Smooth muscle cell (in vitro differentiated cells): ENCODE measurements around the gene TRIM65. TPM values are rescaled to one million over a fixed set of nuclear protein-coding genes. Genes with fewer than 3 reads are reported as not detected.

ENCODE experiments used
- DNase-seq: peaks from one replicate; lab custom pipeline; 2025; ENCODE audit not compliant: unreplicated experiment; lab: John Stamatoyannopoulos, UW
- H2AFZ ChIP-seq: fragments of 200-600 bp; sonication (generic); 2 replicates; pipeline ENCODE4 v1.6.0; 2016; ENCODE audit warnings: antibody characterized with exemption, low read depth, mild to moderate bottlenecking
- H3F3A ChIP-seq: fragments of 200-600 bp; sonication (generic); 2 replicates; pipeline ENCODE4 v1.6.0; 2017; ENCODE audit warnings: antibody characterized with exemption, low read depth
- H3K27ac ChIP-seq: fragments of 200-600 bp; sonication (generic); 2 replicates; pipeline ENCODE4 v1.5.1; 2016; ENCODE audit warnings: low read depth, mild to moderate bottlenecking
- H3K27me3 ChIP-seq: fragments of 200-600 bp; sonication (generic); 2 replicates; pipeline ENCODE4 v1.6.1; 2016; ENCODE audit warnings: low read depth, mild to moderate bottlenecking
- H3K36me3 ChIP-seq: fragments of 200-600 bp; sonication (generic); 2 replicates; pipeline ENCODE4 v1.5.1; 2016; ENCODE audit warnings: low read depth
- H3K4me1 ChIP-seq: fragments of 200-600 bp; sonication (generic); 2 replicates; pipeline ENCODE4 v1.5.1; 2016; ENCODE audit warnings: low read depth
- H3K4me2 ChIP-seq: fragments of 200-600 bp; sonication (generic); 2 replicates; pipeline ENCODE4 v1.6.0; 2016; ENCODE audit warnings: mild to moderate bottlenecking
- H3K4me3 ChIP-seq: fragments of 200-600 bp; sonication (generic); 2 replicates; pipeline ENCODE4 v1.5.1; 2016; ENCODE audit warnings: mild to moderate bottlenecking
- H3K79me2 ChIP-seq: fragments of 200-600 bp; sonication (generic); 2 replicates; pipeline ENCODE4 v1.6.0; 2016; ENCODE audit warnings: low read depth, mild to moderate bottlenecking
- H3K9ac ChIP-seq: fragments of 200-600 bp; sonication (generic); 2 replicates; pipeline ENCODE4 v1.6.0; 2016; ENCODE audit warnings: low read depth
- H3K9me3 ChIP-seq: fragments of 200-600 bp; sonication (generic); replicated peaks from 2 replicates; pipeline ENCODE4 v1.5.1; 2016; ENCODE audit warnings: low read depth
- H4K20me1 ChIP-seq: fragments of 200-600 bp; sonication (generic); 2 replicates; pipeline ENCODE4 v1.6.0; 2016; ENCODE audit warnings: low read depth
- WGBS: methylation state at CpG from one replicate; pipeline ENCODE4 v1.1.7; 2016; ENCODE audit warnings: low lambda C conversion rate; 5-methylcytosine and 5-hydroxymethylcytosine counted together
- polyA plus RNA-seq: library from polyadenylated mRNA; unstranded; fragments of >200 nt; fragmentation: Nextera tagmentation; extraction: Ambion mirVana; gene quantifications from 2 replicates; pipeline ENCODE4 v1.2.1, GENCODE V29; 2016
- total RNA-seq: library from RNA; depleted of rRNA; stranded (reverse); fragments of >200 nt; gene quantifications from 2 replicates; pipeline ENCODE4 v1.2.3, GENCODE V29; 2014
- TF ChIP-seq, protein P1 (sequence below): fragments of 200-600 bp; sonication (generic); IDR thresholded peaks from 2 replicates; pipeline ENCODE4 v1.5.1; 2017; ENCODE audit warnings: borderline replicate concordance, mild to moderate bottlenecking, antibody characterized with exemption; ENCODE audit not compliant: insufficient read depth, poor library complexity, severe bottlenecking

The TRIM65 gene
- total and polyA plus RNA-seq, 2 experiments from 2014 or later, result 13.3 to 17.4 TPM

DNA sequence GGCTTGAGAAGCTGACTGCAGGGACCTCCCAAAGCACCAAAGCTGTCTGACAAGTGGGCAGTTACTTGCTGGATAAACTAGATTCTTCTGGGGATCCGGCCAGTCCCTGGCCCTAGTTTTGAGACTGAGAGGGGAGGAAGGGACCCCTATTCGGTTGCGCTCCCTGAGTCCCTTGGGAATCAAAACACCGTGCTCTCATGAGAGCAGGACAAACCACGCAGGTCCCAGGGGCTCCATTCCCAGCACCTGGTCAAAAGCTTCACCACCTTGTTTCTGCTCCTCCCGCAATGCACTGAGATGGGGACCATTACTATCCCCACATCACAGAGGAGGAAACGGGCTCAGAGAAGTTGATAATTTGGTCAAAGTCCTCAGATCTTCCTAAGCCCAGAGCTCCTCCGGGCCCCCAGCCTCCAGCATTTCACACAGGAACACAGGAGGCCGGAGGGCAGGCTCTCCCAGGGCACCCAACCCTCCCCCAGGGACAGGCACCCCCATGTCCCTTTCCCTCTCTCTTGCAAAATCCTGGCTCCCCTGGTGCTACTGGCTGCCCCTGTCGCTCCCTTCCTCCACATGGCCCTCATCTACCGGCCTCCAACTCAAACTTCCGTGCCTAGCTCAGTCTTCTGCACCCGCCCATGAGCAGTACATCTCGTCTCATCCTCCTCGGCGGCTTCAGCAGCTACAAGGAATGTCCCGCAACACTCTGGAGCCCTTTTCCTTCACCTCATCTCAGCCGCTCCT, 3.3 kb downstream of the TRIM65 start:
- Histone ChIP-seq H3K27ac (no peak overlapping the region), H3K4me2 (no peak overlapping the region), H3K79me2 (peaks cover 9% of the 10 kb centered on the region), H4K20me1 (peaks cover 5% of the 10 kb centered on the region), H3K9ac (no peak overlapping the region), H3K4me1 (peaks cover 13% of the 10 kb centered on the region), H3F3A (peaks cover 12% of the 10 kb centered on the region), H3K36me3 (no peaks in the 10 kb centered on the region), H3K27me3 (no peaks in the 10 kb centered on the region), H3K4me3 (no peak overlapping the region), H3K9me3 (no peaks in the 10 kb centered on the region), H2AFZ (no peak overlapping the region)
- TF ChIP-seq, protein P1, sequence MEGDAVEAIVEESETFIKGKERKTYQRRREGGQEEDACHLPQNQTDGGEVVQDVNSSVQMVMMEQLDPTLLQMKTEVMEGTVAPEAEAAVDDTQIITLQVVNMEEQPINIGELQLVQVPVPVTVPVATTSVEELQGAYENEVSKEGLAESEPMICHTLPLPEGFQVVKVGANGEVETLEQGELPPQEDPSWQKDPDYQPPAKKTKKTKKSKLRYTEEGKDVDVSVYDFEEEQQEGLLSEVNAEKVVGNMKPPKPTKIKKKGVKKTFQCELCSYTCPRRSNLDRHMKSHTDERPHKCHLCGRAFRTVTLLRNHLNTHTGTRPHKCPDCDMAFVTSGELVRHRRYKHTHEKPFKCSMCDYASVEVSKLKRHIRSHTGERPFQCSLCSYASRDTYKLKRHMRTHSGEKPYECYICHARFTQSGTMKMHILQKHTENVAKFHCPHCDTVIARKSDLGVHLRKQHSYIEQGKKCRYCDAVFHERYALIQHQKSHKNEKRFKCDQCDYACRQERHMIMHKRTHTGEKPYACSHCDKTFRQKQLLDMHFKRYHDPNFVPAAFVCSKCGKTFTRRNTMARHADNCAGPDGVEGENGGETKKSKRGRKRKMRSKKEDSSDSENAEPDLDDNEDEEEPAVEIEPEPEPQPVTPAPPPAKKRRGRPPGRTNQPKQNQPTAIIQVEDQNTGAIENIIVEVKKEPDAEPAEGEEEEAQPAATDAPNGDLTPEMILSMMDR, result no peak
- DNase-seq, result no peak
- WGBS, result 95% methylated on average over 18 of the region's 18 CpGs

DNA sequence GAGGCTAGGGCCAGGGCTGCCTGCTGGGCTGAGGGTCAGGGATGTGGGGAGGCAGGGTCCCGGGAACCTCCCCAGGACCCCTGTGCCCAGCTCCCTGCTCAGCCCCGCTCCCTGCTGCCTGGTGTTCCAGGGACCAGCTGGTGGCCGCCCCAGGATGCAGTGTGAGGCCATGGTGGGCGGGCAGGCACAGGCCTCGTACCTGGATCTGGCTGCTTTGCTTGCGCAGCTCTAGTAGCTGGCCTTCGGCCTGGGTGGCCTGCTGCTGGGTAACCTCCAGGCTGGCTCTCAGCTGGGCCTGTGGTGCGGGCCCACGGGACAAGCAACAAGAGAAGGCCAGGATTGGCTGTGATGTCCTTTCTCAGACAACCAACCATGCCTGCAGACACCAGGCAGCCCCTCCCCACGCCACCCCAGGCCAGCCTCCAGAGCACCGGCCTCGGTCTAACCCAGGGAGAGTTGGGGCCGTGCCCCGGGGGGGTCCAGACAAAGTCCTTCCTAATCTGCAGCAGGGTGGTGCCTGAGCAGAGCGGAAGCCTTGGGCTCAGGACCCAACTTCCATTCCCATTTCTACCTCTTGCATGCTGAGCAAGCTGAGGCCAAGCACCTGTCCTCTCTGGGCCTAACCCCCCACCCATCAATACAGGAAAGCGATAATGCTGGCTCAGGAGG, 4.1 kb downstream of the TRIM65 start:
- Histone ChIP-seq H3K4me1 (peaks cover 13% of the 10 kb centered on the region), H3K4me3 (no peak overlapping the region), H3K27me3 (no peaks in the 10 kb centered on the region), H3K27ac (no peak overlapping the region), H3K79me2 (peaks cover 9% of the 10 kb centered on the region), H3K9ac (no peak overlapping the region), H3F3A (peaks cover 5% of the 10 kb centered on the region), H2AFZ (no peak overlapping the region), H3K4me2 (no peak overlapping the region), H3K36me3 (no peaks in the 10 kb centered on the region), H3K9me3 (no peaks in the 10 kb centered on the region), H4K20me1 (peaks cover 5% of the 10 kb centered on the region)
- WGBS, result 97% methylated on average over 15 of the region's 16 CpGs
- TF ChIP-seq, protein P1, result no peak
- DNase-seq, result no peak

DNA sequence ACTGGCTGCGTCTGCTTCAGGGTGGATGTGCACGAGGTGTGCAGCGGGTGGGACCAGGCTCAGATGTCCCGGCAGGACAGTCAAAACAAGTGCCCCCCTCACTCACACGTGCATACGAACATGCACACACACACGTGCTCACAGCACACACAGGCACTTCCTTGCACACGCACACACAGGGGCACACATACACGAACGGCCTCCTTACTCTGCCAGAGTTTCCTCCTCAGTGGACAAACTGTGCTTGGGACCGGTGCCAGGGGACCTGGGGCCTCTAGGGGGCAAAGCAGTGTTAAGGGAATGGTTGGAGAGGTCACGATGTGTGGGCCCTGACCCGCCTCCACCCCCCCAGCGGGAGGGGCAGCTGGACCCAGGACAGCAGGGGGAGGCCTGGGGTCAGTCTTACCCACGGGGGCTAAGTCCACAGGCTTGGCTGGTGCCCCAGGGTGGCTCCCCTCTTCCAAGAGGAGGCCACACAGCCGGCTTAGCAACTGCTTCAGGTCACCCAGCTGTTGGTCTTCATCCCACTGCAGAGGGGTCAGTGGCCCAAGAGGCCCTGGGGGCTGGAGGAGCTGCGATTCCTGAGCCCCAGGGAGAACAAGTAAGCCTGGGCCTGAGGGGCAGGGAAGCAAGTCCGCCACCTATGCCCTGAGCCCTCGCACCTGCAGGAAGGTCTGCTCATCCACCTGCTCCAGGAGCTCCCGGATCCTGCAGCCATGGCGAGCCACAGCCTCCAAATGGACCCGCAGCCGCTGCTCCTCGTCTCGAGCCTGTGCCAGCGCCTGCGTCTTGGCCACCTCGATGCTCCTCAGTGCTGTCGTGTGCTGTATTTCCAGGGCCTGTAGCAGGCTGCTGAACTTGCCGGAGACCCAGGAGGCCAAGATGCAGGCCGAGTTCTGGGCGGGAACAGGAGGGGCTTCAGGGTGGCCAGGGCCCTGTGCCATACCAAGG, 4.9 kb downstream of the TRIM65 start:
- H3K27me3 ChIP-seq, result no peaks in the 10 kb centered on the region
- H2AFZ ChIP-seq, result no peak overlapping the region
- peaks cover 5% of the 10 kb centered on the region for H4K20me1 ChIP-seq
- no peak overlapping the region for H3K27ac ChIP-seq
- H3K36me3 ChIP-seq, result no peaks in the 10 kb centered on the region
- H3K9me3 ChIP-seq, result no peaks in the 10 kb centered on the region
- WGBS, result 94% methylated on average over 32 of the region's 32 CpGs
- peaks cover 13% of the 10 kb centered on the region for H3K4me1 ChIP-seq
- no peak overlapping the region for H3K4me2 ChIP-seq
- H3K79me2 ChIP-seq, result peaks cover 9% of the 10 kb centered on the region
- TF ChIP-seq, protein P1, result no peak
- no peaks in the 10 kb centered on the region for H3F3A ChIP-seq
- H3K4me3 ChIP-seq, result no peak overlapping the region
- no peak overlapping the region for H3K9ac ChIP-seq
- DNase-seq, result no peak
